GM21717 (cell line): Measurements from ENCODE around the gene OR52N5.

Source experiments
- ATAC-seq: cut with Tn5 transposase; IDR thresholded peaks from one replicate; pipeline ENCODE4 v1.9.1; 2021; ENCODE audit warnings: mild to moderate bottlenecking, moderate library complexity; ENCODE audit not compliant: unreplicated experiment

OR52N5 gene

GRCh38 chr11:5726351-5726750, 56.8 kb downstream of the OR52N5 start:
- no peak for ATAC-seq
